Mucosa of descending colon (tissue), 3 donors: ENCODE measurements around the gene UBXN10. TPM values are rescaled to one million over a fixed set of nuclear protein-coding genes. Genes with fewer than 3 reads are reported as not detected.

Experiments
- ATAC-seq: fragments of 200-7000 bp; cut with Tn5 transposase; one replicate; pipeline ENCODE4 v1.9.1; 2020; ENCODE audit warnings: mild to moderate bottlenecking, moderate library complexity
- DNase-seq, 3 donors: peaks; one replicate each; pipeline ENCODE4 v3.0.0-alpha.2; 2020
- H3K36me3 ChIP-seq: fragments of 200-600 bp; one replicate; pipeline ENCODE4 v1.8.0; 2021; ENCODE audit warnings: low read depth, mild to moderate bottlenecking
- H3K4me1 ChIP-seq: fragments of 200-600 bp; one replicate; pipeline ENCODE4 v1.8.0; 2021; ENCODE audit warnings: low read depth, mild to moderate bottlenecking
- H3K4me3 ChIP-seq: fragments of 200-600 bp; one replicate; pipeline ENCODE4 v1.8.0; 2021; ENCODE audit warnings: mild to moderate bottlenecking
- H3K9me3 ChIP-seq: fragments of 200-600 bp; one replicate; pipeline ENCODE4 v1.8.0; 2021; ENCODE audit warnings: mild to moderate bottlenecking
- intact Hi-C, 2 donors: fragments of 100-400 bp; cut with DNase I in 1 of 2; cut with micrococcal nuclease in 1 of 2; formaldehyde crosslinking; loops; one replicate each; pipeline versions ENCODE4 v1.11.0 to v1.11.1; 2022; cut with DNase I, micrococcal nuclease
- total RNA-seq, 3 donors: library from RNA; stranded (reverse); fragmentation: NEBNext Ultra II Directional in 2 of 3; extraction: Animal tissue kit (Norgen Biotek cat#: 25700) in 2 of 3; gene quantifications; one replicate each; pipeline versions ENCODE4 v1.2.1 to v1.2.4, GENCODE V29; 2021 to 2023
- TF ChIP-seq, protein P1 (sequence below): fragments of 200-600 bp; IDR thresholded peaks from one replicate; pipeline ENCODE4 v1.8.0; 2022; ENCODE audit warnings: antibody characterized with exemption, mild to moderate bottlenecking
- donor health status: DM: no; HTN: no; CAD: no; lungs with moderate emphysema.
- donor health status: DM: no; HTN: no; CAD: no.
- donor health status: DM: no; HTN: yes; CAD: no.

Gene UBXN10
- total RNA-seq, 3 donors from 2014 or later: 5.8 to 15.5 (median 5.8) TPM

- TF ChIP-seq, protein P1, sequence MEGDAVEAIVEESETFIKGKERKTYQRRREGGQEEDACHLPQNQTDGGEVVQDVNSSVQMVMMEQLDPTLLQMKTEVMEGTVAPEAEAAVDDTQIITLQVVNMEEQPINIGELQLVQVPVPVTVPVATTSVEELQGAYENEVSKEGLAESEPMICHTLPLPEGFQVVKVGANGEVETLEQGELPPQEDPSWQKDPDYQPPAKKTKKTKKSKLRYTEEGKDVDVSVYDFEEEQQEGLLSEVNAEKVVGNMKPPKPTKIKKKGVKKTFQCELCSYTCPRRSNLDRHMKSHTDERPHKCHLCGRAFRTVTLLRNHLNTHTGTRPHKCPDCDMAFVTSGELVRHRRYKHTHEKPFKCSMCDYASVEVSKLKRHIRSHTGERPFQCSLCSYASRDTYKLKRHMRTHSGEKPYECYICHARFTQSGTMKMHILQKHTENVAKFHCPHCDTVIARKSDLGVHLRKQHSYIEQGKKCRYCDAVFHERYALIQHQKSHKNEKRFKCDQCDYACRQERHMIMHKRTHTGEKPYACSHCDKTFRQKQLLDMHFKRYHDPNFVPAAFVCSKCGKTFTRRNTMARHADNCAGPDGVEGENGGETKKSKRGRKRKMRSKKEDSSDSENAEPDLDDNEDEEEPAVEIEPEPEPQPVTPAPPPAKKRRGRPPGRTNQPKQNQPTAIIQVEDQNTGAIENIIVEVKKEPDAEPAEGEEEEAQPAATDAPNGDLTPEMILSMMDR: no peak
- ATAC-seq (no peak), DNase-seq (no peak)
- H3K4me3 ChIP-seq: no peak overlapping the region
- H3K9me3 ChIP-seq: no peaks in the 10 kb centered on the region
- intact Hi-C loops: no loop called here
- peaks cover 5% of the 10 kb centered on the region for H3K4me1 ChIP-seq
- no peaks in the 10 kb centered on the region for H3K36me3 ChIP-seq
Measured at GRCh38 chr1:20180844-20181207, 5.1 kb upstream of the UBXN10 start.

DNA sequence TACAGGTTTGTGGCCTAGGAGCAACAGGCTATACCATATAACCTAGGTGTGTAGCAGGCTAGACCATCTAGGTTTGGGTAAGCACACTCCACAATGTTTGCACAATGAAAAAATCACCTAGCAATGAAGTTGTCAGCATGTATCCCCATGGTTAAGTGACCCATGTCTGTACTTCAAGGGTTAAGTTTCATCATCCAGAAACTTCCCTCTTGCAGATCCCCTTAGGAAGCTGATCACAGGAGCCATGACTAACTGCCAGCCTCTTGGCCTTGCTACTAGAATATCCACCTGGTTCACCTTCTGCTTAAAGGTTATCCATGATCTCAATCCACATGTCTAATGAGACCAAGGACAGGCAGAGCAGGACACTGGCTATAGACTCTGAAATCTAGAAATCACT, 3.5 kb upstream of the UBXN10 start:
- intact Hi-C loops: no loop called here
- Histone ChIP-seq H3K4me1 (peaks cover 11% of the 10 kb centered on the region), H3K4me3 (no peak overlapping the region), H3K9me3 (no peaks in the 10 kb centered on the region), H3K36me3 (no peaks in the 10 kb centered on the region)
- no peak for ATAC-seq
- TF ChIP-seq, protein P1: no peak
- DNase-seq: peak in 1 of 3 donors; percentile 12

- peaks cover 18% of the 10 kb centered on the region for H3K4me1 ChIP-seq
- H3K4me3 ChIP-seq: no peak overlapping the region
- TF ChIP-seq, protein P1: no peak
- no peaks in the 10 kb centered on the region for H3K36me3 ChIP-seq
- H3K9me3 ChIP-seq: no peaks in the 10 kb centered on the region
- peak; percentile 67 for ATAC-seq
- intact Hi-C loops: no loop called here
- DNase-seq: peak in 2 of 3 donors; percentile 51 to 57
Measured at GRCh38 chr1:20183035-20183434, 2.9 kb upstream of the UBXN10 start.

DNA sequence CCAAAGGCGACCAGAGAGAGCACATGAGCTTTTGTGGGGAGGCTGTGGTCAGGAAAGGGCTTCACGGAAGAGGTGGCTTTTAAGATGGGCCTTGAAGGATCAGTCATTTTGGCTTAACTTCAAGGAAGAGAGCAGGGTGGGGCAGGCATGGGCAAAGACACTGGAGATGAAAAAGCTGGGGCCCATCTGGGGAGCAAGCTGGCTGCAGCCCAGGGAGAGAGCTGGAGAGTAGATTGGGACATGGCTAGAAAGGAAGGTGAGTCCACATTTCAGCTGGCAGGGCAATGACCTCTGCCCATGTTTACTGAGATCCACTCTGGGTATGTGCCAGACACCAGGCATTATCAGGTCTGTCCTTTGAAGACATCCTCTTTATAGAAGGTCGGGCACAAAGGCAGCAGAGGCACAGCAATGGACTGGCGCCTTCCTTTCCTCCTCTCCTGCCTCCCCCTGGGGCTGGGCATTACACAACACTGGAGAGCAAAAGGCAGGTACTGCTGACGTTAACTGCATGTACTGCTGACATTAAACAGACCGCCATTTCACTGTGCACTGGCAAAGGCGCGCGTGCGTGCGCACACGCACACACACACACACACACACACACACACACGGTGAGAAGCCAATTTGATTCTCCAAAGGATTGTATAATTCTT, 2.2 kb upstream of the UBXN10 start:
- TF ChIP-seq, protein P1: no peak
- H3K9me3 ChIP-seq: no peaks in the 10 kb centered on the region
- intact Hi-C loops: no loop called here
- DNase-seq (peak in 1 of 3 donors; percentile 42), ATAC-seq (no peak)
- no peaks in the 10 kb centered on the region for H3K36me3 ChIP-seq
- H3K4me1 ChIP-seq: peaks cover 22% of the 10 kb centered on the region
- H3K4me3 ChIP-seq: no peak overlapping the region

GRCh38 chr1:20184481-20184900, 1.4 kb upstream of the UBXN10 start:
- Histone ChIP-seq H3K9me3 (no peaks in the 10 kb centered on the region), H3K4me3 (no peak overlapping the region), H3K4me1 (peaks cover 22% of the 10 kb centered on the region), H3K36me3 (no peaks in the 10 kb centered on the region)
- DNase-seq: peak in 1 of 3 donors; percentile 7
- TF ChIP-seq, protein P1: no peak
- intact Hi-C loops: no loop called here
- ATAC-seq: no peak
